GM18511 (cell line): ENCODE results near the gene ANO8.
"Not testable (repeated sequence)": the region's sequence is repeated elsewhere in the genome, so short reads cannot be mapped to it uniquely, and the experiment has no call there.

Experiments used
- ATAC-seq: cut with Tn5 transposase; IDR thresholded peaks from one replicate; pipeline ENCODE4 v1.9.1; 2021; ENCODE audit warnings: mild to moderate bottlenecking, moderate library complexity; ENCODE audit not compliant: unreplicated experiment

Gene ANO8

DNA sequence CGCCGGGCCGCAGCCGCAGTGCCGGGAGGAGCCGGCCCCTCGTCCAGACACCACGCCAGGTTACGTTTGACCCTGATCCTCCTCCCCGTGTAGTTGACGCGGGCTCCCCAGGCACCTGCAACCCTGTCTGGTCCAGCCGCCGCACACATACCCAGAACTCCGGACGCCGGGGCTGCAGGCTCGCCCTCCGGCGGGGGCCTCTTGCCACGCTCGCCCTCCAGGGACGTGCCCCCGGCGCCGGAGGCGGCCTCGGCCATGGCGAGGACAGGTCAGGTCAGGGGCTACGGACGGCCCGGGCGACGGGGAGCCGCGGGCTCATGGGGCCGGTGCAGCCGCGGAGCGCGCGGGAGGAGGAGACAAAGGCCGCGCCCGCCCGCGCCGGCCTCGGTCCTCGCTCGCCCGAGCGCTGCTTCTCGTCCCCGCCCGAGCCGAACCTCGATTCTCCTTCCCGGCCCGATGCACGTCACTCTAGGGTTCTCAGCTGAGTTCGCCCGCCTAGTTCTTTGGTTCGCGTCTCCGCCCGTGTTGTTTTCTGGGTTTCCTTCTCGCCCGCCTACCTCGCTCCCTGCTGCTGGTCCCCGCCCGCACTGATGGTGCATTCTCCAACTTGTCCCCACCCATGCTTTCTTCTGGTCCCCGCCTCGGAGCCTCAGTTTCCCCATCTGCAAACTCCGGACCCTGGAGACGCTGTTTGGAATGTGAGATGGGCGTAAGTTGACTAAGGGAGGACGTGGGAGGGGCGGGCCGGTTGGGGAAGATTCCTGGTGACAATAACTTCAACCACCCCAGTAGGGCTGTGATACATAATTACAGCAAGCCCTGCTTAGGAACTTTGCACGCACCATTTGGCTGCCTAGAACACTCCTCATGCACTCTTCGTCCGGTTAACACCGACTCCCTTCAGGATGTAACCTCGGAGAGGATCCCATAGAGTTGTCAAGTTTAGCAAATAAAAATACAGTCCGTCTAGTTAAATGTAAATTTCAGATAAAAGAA is at the start of gene ANO8:
Gene ANO8, minus strand, starts transcription at position 442 of the 996 bp plus-strand sequence. Its CDS starts 185 bp downstream, at position 257.
- ATAC-seq = peak; percentile 56

DNA sequence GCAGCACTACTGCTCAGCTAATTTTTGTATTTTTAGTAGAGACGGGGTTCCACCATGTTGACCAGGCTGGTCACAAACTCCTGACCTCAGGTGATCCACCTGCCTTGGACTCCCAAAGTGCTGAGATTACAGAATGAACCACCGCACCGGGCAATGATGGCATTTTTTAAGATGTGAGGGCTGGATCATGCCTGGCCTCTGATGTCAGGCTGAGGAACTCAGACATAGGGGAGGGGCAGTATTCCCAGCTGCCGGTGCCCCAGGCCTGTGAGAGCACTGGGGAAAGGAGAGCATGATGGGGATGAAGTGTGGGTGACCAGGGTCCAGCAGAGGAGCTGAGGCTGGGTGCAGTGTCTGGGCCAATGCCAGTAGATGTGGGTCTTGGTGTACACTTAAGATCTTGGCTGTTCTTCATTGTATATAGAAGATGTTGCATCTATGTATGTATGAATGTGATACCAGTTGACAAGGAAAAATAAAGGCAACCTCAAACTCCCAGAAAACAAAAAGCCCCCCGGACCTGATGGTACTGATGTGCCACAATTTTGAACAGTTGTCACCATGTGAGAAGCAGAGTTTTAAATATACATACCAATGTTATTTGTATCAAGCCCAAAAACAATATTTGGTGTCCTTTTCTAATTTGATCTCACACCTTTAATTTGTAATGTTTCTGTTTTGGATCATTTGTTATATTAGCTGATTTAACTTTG is 45.9 kb upstream of the ANO8 start:
- no peak for ATAC-seq

DNA sequence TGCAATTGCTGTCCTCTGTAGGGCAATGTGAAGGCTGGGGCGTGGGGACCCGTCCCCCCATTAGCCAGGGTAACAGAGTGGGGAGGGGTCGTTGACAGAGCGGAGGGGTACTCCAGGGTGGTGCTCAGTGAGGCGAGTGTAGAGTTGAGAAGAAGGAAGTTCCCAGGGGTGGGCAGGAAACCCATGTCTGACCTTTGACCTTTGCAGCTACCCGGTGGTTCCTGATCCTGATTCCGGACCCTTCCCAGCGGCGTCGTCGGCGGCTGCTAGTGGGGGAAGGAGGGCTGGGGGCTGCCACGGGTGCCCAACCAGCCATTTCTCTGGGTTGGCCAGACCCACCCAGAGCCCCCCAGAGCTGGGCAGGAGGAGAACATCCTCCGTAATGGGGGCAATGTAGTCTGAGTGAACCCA is 44.6 kb upstream of the ANO8 start:
- ATAC-seq = no peak

DNA sequence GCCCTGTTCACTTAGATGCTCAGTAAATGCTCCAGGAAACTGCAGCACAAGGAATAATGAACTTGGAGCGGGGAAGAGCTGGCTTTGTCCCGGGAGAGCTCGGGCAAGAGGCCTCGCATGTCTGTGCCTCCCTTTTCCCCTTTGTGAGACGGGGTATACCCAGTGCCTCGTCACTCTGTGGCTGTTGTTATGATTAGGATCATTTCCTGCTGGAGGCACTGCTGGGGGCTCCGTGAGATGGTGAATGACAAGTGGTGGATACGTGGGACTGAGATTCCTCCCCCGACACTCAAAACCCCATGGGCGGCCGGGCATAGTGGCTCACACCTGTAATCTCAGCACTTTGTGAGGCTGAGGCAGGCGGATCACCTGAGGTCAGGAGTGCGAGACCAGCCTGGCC is 43.6 kb upstream of the ANO8 start:
- ATAC-seq = no peak

DNA sequence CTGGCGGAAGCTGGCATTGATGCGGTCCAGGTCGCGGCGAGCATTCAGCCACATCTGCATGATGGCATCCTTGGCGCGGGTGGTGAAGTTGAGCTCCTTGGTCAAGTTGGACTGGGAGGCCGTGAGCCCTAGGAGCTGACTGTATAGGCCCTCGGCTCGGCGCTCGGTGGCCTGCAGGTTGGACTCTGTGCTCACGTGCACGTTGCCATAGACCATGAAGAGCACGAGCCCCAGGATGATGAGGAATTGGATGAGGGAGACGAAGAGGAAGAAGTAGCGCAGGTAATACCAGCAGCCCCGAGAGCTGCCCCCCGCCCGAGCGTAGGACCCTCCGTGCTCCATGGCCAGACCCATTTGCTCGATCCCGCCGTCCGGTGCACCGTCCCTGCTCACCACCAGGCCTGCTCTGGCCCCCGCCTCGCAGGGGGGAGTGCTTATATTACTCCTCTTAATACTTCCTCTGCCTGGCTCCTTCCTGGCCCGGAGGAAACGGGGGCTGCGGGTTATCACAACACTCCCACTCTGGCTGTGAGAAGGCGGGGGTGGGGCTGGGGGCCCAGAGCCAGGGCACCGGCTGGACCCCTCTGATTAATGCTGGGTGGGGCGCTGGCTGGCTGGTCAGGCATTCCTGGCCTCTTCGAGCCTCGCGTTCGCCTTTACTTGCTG is 42.4 kb upstream of the ANO8 start, which contains the start of gene PLVAP:
Gene PLVAP, minus strand, starts transcription at position 408 of the 666 bp plus-strand sequence. Its CDS starts 54 bp downstream, at position 354.
- no peak for ATAC-seq

- peak; percentile 66 for ATAC-seq
Measured at GRCh38 chr19:17370026-17370587, 35.5 kb upstream of the ANO8 start.

DNA sequence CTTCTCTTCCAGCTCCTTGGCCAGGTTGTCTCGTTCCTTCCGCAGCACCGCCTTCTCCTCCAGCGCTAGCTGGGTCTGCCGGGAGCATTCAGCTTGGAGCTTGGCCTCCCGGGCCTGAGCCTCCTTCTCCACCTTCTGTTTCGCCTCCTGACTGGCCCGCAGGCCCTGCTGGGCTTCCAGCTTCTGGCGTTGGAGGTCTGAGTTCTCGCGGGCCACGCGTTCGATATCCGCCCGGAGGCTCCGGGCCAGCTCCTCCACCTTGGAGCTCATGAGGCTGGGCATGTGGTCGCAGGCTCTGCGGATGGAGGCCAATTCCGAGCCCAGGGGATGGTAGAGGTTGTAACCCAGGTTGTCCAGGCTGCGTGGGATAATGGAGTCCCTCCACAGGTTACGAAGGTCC is 30.7 kb upstream of the ANO8 start:
- ATAC-seq = no peak

- not testable (repeated sequence) for ATAC-seq
Measured at GRCh38 chr19:17363852-17364605, 29.4 kb upstream of the ANO8 start.

DNA sequence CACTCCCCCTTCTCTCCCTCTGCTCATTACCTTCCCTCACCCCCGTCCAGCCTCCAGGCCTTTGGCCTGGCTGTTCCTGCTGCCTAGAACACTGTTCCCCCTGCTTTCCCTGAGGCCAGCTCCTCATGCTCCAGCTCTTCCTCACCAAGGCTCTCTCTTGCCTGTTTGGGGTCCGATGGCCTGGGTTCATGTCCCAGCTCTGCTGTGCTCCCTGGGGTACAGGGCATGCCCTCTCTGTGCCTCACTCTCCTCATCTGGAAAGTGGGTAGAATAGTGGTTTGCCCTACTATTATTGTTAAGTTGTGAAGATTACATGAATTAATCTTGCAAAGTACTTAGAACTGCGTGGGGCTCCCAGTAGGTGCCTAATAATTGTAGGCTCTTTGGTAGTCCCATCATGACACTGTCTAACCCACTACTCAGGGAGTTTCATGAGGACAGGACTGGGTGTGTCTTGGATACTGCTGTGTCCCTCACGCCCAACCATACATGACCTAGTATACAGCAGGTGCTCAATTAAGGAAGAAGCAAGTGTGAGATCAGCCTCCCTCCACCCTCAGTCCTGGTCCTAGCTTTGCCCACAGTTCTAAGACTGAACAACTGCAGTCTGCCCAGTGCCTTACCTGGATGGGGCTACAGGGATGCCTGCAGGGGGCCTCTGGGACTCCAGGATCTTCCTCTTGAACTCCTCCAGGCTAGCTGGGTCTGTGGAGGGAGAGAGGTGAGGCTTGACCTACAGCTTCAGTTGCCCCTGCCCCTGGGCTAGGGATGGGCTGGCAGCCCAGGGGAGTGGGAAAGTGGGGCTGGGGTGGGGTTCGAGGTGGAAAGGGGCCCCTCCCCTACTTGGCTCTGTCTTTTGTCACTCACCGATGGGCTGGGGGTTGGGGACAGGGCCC is 25.5 kb upstream of the ANO8 start:
- ATAC-seq = no peak

GRCh38 chr19:17358395-17358794 is 23.7 kb upstream of the ANO8 start:
- no peak for ATAC-seq

DNA sequence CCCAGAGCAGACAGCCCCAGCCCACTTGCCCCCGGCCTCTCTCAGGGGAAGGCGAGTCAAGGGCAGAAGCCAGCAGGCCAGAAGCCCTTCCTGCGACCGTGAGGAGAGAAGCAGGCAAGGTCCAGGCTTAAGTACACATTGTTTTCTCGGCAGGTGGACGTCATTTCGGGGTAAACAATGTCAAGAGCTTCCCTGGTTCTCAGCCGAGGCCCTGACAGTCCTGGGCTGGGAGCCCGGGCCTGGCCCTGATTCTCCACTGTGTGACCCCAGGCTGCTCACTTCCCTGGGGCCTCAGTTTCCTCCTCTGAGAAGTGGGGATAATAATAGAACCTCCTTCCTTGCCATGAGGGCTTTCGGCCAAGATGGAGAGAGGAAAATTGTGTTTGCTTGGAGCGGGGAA is 23.1 kb upstream of the ANO8 start:
- no peak for ATAC-seq

GRCh38 chr19:17357078-17357666 is 22.5 kb upstream of the ANO8 start:
- no peak for ATAC-seq

- no peak for ATAC-seq
Measured at GRCh38 chr19:17353386-17353785, 18.7 kb upstream of the ANO8 start.

- ATAC-seq = no peak
Measured at GRCh38 chr19:17352608-17353280, 18.1 kb upstream of the ANO8 start.

- no peak for ATAC-seq
Measured at GRCh38 chr19:17351815-17352435, 17.3 kb upstream of the ANO8 start.

GRCh38 chr19:17348700-17349099 is 14.0 kb upstream of the ANO8 start:
- ATAC-seq = no peak

GRCh38 chr19:17347877-17348276 is 13.2 kb upstream of the ANO8 start:
- ATAC-seq = no peak

GRCh38 chr19:17347361-17347760 is 12.7 kb upstream of the ANO8 start:
- no peak for ATAC-seq
